ENCODE data around the gene UBQLN3.

GRCh38 chr11:5499671-5500070, 10.1 kb downstream of the UBQLN3 start:
- TF ChIP-seq CTCF (IDR thresholded peaks at IDR 0.05) (no peak), POLR2AphosphoS5 (IDR thresholded peaks at IDR 0.05) (no peak), POLR2A (IDR thresholded peaks at IDR 0.05) (no peak), EP300 (IDR thresholded peaks at IDR 0.05; ENCODE audit: low read depth) (no peak)
